PC-3 (cell line): Measurements from ENCODE around the gene PSMA4.

ENCODE experiments used
- CTCF ChIP-seq: fragments of 300-600 bp; sonication (generic); conservative IDR thresholded peaks from 2 replicates; pipeline ENCODE4 v1.5.1; 2017; ENCODE audit warnings: antibody characterized with exemption, low read depth, mild to moderate bottlenecking, low read length
- EZH2 ChIP-seq: fragments of 300-600 bp; sonication (generic); IDR thresholded peaks from one replicate; pipeline ENCODE4 v1.6.1; 2017; ENCODE audit warnings: antibody characterized with exemption, mild to moderate bottlenecking, low read length; ENCODE audit not compliant: unreplicated experiment

DNA sequence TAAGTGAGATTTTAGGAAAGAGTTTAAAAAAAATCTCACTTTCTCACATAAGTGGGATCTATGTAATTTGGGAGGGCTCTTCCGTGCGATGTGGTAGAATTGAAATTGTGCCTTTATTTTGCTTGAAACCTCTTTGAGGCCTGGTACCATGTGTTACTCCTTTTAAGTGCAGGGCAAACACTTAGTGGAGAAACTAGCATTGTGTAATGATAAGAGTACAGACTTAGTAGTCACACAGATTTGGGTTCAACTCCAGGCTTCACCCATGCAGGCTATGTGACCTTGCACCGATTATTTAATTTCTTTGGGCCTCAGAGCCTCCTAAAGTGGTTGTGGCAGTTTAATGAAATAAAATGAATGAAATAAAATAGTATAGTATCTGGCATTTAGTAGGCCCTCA is 2.4 kb downstream of the PSMA4 start:
- no peak for TF ChIP-seq CTCF
- no peak for TF ChIP-seq EZH2
